Activated T-cell treated with anti-CD3 and anti-CD28 coated beads for 24 hours (primary cell): ENCODE measurements around the gene GMCL1.
"Not testable (repeated sequence)": the region's sequence is repeated elsewhere in the genome, so short reads cannot be mapped to it uniquely, and the experiment has no call there.

Source experiments
- DNase-seq: peaks from one replicate; pipeline ENCODE4 v3.0.0-alpha.2; 2020; ENCODE audit warnings: low read depth

GMCL1 gene

GRCh38 chr2:69848186-69848790 lies 18.8 kb downstream of the GMCL1 start:
- no peak for DNase-seq

GRCh38 chr2:69858261-69858660 lies 28.8 kb downstream of the GMCL1 start:
- no peak for DNase-seq

GRCh38 chr2:69863298-69863697 lies 33.8 kb downstream of the GMCL1 start:
- no peak for DNase-seq

GRCh38 chr2:69888451-69888850 lies 59.0 kb downstream of the GMCL1 start:
- no peak for DNase-seq

- DNase-seq, result no peak
These were observed 59.8 kb downstream of the GMCL1 start for GRCh38 chr2:69889302-69889701.

GRCh38 chr2:69890881-69891280 lies 61.4 kb downstream of the GMCL1 start:
- no peak for DNase-seq

GRCh38 chr2:69892838-69893424 lies 63.5 kb downstream of the GMCL1 start:
- not testable (repeated sequence) for DNase-seq

- DNase-seq, result peak; percentile 78
These were observed 64.5 kb downstream of the GMCL1 start, which contains the start of gene SNRNP27 for GRCh38 chr2:69893684-69894551. SNRNP27 (plus strand) TSS chr2:69893956; CDS start chr2:69893985, 29 bp downstream.

GRCh38 chr2:69894737-69895136 lies 65.3 kb downstream of the GMCL1 start:
- DNase-seq, result not testable (repeated sequence)

GRCh38 chr2:69902213-69902922 lies 72.9 kb downstream of the GMCL1 start:
- DNase-seq, result no peak

- DNase-seq, result no peak
These were observed 77.8 kb downstream of the GMCL1 start for GRCh38 chr2:69907216-69907615.

GRCh38 chr2:69911985-69912563 lies 82.6 kb downstream of the GMCL1 start:
- no peak for DNase-seq

GRCh38 chr2:69914164-69914949 lies 84.9 kb downstream of the GMCL1 start:
- peak; percentile 100 for DNase-seq

- no peak for DNase-seq
These were observed 85.8 kb downstream of the GMCL1 start, which contains the start of gene MXD1 for GRCh38 chr2:69914950-69915945. MXD1 (plus strand) TSS chr2:69915109; CDS start chr2:69915331, 222 bp downstream.

GRCh38 chr2:69916106-69916505 lies 86.6 kb downstream of the GMCL1 start:
- DNase-seq, result no peak

- DNase-seq, result no peak
These were observed 88.4 kb downstream of the GMCL1 start for GRCh38 chr2:69917852-69918251.

- no peak for DNase-seq
These were observed 88.9 kb downstream of the GMCL1 start for GRCh38 chr2:69918401-69918800.

- no peak for DNase-seq
These were observed 93.7 kb downstream of the GMCL1 start for GRCh38 chr2:69923116-69923515.

GRCh38 chr2:69926849-69927515 lies 97.5 kb downstream of the GMCL1 start:
- no peak for DNase-seq
